Stimulated activated CD4-positive, alpha-beta T cell treated with anti-CD3 and anti-CD28 coated beads, Interleukin-4, amount 100 ng/mL, for 4 hours (primary cell): Measurements from ENCODE around the gene PLCB1.
"Not testable (repeated sequence)": the region's sequence is repeated elsewhere in the genome, so short reads cannot be mapped to it uniquely, and the experiment has no call there.

Experiments used
- DNase-seq, 2 experiments: peaks; one replicate each; pipeline ENCODE4 v3.0.0-alpha.2; 2020

PLCB1 gene

DNA sequence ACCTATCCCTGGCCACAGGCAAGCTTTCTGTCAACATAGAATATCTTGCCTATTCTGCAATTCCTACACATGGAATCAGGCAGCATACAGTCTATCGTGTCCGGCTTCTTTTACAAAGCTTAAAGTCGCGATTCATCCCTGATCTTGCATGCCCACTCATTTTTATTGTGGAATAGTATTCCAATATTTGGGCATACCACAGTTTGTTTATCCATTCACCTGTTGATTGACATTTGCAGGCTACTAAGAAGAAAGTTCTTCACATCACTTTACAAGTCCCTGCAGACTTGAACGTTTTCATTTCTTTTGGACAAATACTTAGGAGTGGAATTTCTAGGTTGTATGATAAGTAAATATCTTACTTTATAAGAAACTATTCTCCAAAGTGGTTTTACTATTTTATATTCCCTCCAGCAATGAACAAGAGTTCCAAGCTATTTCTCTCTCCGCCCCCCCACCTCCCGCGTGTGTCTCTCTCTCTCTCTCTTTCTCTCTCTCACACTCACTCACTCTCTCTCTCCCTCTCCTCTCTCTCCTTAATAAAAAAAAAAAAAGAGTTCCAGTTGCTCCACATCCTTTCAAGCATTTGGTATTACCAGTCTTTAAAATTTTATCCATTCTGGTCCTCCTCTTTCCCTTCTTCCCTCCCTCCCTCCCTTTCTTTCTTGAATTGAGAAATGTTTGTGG lies 1.1 kb upstream of the PLCB1 start:
- DNase-seq: no peak

DNA sequence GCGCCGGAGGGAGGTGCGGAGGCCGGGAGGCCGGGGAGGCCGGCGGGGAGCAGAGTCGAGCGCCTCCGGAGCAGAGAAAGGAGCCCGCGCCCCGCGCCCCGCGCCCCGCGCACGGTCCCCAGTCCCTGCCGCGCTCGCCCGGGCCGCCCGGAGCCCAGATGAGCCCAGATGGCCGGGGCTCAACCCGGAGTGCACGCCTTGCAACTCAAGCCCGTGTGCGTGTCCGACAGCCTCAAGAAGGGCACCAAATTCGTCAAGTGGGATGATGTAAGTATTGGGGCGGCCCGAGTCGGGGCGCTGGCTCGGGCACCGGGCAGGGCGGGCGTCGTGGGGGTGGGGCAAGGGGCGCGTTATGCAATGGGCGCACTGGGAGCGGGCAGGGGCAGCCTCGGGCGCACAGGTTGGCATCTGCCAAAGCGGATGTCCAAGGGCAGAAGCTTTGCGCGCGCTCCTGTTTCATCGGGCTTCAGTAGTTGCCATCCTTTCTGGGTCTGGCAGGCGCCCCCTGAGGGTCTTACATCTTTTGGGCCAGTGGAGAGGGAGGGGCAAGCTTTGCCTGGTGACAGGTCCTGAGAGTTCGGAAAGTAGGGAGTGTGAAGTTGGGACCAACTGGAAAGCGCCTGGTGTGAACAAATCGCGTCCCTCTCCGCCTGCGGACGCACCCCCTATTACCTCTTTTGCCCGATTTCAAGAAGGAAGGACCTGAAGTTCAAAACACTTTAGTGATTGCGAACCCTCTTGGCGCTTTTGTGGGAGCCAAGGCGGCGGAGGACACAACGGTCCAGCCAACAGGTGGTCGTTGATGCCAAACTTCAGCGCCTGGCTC lies 631 bp downstream of the PLCB1 start:
- DNase-seq: peak in 1 of 2 experiments; percentile 3

DNA sequence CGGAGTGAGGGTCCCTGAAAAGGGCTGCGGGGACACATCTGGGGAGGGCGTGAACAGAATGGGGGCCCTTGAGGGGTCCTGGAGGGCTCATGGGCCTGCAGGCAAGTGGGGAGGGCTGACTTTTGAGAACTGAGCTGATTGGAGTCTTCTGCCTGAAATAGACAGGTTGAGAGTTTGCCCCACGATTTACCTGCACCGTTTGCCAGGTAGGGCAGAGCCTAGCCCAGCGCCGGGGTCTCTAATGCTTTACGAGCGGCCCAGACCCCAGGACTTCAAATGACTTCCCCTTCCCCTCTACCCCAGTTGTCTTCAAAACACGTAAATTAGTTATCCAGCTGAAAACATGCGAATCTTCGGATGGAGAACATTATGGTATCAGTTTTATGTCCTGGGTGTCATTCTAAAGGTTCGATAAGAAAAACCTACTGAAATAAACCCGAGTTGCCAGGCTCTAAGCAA lies 1.3 kb downstream of the PLCB1 start:
- DNase-seq: no peak

DNA sequence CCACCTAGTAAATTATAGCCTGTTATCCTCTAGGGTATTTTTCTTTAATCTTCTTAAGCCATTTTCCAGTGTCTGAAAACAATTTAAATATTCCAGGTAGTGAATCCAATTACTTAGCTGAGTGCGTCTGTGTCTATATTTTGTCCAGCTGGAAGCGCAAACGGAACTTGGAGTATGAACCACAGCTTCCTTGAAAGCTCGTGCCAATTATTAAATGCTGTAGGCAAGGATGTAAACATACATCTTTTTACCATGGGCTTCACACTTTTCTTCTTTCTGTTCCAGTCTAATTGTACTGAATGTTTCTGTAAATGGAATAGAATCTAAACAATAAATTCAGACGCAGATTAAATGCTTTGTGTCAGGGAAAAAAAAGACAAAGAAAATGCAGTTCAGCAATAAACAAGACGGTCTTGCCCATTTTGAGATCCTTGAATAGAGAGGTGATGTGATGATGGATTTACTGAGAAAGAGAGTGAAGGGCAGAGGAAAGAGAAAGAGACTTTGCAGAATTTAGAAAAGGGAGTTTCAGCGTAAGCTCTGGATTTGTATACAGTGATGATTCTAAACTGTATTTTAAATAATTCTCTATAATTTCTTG lies 1.9 kb downstream of the PLCB1 start:
- no peak for DNase-seq

DNA sequence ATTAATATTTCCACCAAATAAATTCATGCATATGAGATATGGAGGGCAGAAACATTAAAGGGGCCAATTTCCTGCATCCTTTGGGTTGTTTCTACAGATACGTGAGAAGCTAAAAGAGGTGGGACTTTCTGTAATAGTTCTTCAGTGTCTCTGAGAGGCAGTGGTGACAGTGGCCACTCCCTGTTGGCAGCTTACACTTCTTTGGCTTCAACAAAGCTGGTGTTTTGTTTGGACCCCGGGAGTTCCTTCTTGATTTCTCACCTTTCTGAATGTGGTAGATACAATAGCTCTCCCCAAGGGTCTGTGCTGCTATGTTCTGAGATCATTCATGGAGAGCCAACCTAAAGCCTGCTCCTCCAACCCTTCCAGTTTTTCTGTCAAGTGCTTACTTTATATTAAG lies 7.8 kb downstream of the PLCB1 start:
- no peak for DNase-seq

DNA sequence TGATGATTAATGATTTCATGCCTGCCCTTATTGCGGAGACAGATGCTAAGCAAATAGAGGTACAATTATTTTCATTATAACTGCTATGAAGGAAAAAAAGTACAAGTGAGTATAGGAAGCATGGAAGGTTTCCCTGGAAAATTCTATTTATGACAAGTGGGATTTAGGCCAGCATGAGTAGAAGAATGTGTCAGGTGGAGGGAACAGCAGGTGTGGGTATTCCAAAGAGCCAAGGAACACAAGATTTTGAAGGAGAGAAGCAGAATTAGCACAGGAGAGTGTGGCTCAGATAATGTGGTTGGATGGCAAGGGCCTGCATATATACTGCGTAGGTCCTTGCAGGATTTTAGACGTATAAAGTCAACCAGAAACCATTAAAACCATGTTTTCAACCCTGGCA lies 11.4 kb downstream of the PLCB1 start:
- DNase-seq: no peak

DNA sequence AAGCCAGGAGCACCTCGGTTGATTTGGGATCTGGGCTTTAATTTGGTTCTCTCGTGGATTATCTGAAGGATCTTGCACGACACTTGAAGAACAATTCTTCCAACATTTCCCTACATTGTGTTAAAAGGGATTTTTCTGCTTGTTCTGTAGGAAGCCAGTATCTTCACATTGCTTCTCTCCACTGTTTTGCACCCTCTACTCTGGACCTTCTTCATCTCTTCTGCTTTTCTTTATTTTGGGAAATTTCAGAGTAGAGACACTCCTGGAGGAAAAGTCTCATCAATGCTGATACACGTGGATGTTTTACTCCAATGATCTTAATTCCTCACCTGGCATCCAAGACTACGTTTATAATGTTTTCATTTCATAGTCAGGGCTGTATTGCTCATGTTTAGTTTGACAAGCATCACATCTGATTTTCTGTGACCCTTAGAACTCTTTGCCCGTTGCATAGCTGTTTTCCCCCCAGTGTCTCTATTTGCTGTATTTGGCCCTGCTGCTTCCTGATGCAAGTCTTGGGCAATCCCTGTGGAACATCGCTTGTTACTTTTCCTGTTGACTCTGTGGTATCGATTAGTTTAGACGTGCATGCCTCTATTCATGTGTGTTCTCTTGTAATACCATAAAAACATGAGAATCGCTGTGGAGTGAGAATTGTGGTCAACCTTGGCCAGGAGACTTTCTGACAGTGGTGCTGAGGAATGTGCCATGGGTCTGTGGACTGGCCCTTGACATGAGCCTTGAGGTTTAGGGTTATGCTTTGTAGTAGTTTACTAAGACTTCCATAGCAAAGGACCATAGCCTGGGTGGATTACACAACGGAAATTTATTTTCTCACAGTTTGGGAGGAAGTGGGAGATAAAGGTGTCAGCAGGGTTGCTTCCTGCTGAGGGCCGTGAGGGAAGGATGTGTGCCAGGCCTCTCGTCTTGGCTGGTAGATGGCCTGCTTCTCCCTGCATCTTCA lies 12.5 kb downstream of the PLCB1 start:
- DNase-seq: no peak

DNA sequence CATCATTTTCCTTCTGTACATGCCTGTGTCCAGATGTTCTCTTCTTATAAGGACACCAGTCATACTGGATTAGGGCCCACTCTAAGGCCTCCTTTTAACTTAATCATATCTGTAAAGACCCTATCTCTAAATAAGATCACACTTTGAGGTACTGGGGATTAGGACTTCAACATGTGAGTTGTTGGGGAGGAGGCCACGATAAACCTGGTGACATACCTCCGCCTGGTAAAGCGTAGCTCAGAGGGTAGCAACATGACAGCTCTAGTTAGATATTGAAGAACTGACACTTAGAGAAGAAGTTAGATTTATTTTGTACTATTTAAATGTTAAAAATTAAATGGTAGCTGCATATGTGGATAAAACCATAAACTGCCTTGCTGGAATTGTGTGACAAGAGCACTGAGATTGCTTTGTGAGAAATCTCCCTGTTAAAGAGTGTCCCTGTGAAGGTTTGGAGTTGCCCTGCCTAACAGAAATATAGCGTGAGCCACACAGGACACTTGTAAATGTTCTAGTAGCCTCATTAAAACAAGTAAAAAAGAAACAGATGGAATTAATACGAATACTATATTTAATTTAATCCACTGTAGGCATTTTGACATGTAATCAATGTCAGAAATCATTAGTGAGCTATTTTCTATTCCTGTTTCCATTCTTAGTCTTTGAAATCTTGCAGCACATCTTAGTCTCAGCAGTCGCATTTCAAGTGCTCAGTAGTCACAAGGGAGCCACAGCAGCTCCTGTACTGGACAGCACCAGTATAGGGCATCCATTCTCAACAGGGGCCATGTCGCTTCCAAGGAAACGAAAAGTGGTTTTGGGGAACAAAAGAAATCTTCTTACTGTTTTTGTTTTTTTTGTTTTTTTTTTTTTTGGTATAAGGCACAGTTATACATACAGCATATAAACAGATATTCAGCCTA lies 13.4 kb downstream of the PLCB1 start:
- DNase-seq: no peak

DNA sequence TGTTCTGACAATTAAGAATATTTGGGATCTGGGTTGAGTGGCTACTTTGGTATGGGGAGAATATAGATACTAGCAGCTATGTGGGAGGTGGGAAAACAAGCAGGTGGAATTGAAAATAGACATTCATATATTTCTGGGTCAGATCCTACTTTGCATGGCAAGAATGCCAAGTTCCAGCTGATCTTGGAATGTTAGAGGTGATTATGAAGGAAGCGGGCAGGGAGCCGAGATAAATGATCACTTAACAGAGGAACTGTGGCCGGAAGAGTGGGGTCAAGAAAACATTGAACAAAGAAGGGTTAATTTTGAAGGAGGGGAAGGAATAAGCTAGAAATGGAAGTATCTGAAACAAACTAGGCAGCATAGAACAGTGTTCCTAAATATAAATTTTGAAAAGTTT lies 15.4 kb downstream of the PLCB1 start:
- DNase-seq: no peak

DNA sequence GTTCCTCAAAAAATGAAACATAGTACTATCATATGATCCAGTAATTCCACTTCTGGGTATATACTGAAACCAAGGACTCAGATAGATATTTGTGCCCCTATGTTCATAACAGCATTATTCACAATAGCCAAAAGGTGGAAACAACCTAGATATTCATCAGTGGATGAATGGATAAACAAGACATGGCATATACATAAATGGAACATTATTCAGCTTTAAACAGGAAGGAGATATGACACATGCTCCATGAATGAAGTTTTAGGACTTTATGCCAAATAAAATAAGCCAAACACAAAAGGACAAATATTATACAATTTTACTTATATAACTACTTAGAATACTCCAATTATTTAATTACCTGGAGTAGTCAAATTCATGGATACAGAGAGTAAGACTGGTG lies 16.4 kb downstream of the PLCB1 start:
- DNase-seq: no peak

DNA sequence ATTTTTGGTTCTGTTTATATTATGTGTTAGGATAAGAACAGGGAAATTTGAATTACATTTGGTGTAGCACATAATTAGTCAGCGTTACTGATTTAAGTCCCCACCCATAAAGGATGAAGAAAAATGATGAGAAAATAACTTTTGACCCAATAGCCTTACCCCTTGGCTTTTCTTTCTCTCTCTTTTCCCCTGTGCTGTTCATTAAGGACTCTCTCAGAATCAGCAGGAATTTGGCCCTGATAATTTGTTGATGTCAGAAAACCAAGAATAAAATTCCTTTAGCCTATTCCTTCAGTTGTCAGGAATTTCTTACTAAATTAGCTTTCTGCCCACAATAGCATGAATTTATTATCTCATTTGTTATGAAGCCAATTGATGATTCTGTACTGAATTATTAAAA lies 18.5 kb downstream of the PLCB1 start:
- no peak for DNase-seq

DNA sequence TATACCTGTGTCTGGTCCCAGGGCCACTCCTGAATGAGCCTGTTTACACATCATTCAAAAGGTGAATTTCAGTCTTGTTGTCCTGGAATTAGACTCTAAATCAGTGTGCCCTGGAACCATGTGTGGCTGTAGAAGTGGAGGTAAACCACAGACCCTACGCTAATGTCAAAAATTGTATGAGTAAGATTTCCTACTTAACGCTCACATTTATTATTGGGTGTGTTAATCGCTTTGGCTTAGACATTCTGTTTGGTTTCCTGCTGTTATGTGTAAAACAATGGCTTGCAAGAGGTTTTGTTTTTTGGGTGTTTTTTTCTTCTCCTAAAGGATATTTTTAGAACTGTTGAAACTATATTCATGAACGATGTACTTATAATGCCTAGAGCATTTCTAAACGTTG lies 19.3 kb downstream of the PLCB1 start:
- DNase-seq: no peak

DNA sequence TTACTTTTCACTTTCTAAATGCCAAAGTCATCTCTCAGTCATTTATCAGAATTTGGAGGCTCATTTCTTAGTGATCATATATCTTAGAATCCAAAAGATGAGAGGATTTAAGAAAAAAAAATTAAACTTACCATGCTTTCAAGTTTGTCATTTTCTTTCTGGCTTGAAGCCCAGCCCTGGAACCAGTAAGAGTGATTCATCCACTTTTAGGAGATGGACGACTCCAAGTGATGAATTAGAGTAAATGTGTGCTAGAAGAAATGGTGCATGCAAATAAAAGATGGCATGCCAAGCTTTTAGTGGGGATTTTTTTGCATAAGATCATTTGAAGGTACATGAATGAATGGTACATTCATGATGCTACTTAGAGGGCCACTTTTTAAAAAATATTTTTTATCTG lies 20.1 kb downstream of the PLCB1 start:
- no peak for DNase-seq

DNA sequence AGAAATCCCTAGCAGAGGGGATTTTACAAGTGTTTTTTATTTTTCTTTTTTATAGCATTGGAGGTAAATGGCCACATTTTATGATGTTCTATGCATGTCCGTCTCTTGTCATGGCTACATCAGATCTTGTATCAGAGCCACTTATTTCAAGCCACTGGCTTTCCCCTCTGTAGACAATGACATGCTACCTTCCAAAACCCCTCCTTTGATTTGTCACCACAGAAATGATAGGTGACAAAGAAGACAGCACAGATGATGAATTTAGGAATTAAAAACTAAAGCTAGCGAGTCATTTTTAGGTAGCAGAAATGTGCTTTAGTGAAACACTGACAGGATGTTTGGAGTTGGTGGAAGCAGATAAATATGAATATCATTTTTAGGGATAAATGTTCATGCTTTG lies 20.8 kb downstream of the PLCB1 start:
- no peak for DNase-seq

DNA sequence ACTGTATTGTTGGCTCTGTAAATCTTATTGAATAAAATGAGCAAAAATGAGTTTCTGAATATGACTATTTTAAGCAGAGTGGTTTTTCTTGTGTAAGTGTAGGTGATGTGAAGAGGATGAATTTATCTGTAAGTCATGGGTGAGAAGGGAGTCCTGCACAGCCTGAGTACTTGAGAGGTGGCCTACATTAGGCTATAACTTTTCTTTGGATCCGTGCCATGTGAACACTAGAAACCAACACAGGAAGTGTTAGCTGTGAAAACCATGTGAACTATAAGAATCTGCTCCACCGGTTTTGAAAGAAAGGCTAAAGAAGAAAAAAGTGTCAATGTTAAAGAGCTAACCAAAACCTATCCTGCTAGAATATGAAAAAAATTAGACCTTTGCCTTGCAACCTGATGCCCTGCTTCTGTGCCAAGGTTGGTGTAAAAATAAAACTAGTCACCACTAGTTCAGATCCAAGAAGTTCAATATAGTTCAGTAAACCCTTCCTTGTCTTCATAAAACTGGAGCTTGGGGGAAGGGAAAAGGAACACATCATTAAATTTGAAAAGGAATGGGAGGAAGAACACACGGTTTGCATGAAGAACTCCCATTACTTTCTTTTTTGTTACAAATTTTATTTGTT lies 21.3 kb downstream of the PLCB1 start:
- no peak for DNase-seq

DNA sequence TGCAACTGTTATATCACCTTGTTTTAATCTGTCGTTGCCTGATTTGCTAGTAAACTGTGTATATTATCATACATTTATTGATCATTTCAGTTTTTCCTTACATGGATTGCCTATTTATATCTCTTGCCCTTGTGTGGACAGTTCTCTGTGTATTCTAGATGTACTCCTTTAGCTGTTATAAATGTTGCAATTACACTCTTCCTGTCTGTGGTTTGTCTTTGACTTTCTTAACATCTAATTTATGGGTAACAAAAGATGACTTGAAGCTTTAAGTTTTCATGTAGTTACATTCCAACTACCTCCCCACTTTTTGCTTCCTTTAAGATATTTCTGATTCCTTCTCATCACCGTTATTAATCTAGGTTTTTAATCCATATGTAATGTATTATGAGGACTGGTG lies 22.6 kb downstream of the PLCB1 start:
- no peak for DNase-seq

DNA sequence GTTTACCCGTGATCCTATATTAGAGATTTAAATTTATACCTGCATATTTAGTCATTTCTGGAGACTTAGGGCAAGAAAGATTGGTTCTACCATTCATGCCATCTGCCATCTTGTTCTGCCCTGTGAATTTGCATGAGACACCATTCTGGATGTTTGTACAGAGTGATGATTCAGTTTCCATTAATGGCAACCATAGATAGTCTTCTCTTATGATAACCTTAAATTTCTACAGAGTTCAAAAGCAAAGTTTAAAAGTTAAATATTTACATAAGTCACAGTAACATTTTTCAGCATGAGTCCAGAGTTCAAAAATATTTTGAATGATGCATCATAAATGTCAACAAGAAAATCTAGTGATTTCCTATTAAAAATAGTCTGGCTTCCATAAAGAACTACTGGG lies 23.2 kb downstream of the PLCB1 start:
- DNase-seq: no peak

DNA sequence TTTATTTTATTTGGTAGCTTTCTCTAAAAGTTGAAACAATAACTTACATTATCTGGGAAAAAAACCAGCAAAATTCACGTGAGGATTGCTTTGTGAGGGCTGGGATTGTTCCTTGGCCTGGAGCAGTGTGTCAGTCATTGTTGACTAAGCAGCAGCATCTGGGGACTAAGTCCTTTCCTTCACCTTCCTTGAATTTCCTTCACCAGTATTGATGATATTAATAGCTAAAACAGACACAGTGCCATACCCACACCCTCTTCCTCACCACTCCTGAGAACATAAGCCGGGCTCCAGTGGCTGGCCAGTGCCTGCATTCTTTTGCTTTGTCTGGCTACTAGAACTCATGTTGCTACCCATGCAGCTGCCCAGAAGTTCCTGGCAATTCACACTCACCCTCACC lies 23.7 kb downstream of the PLCB1 start:
- DNase-seq: no peak

DNA sequence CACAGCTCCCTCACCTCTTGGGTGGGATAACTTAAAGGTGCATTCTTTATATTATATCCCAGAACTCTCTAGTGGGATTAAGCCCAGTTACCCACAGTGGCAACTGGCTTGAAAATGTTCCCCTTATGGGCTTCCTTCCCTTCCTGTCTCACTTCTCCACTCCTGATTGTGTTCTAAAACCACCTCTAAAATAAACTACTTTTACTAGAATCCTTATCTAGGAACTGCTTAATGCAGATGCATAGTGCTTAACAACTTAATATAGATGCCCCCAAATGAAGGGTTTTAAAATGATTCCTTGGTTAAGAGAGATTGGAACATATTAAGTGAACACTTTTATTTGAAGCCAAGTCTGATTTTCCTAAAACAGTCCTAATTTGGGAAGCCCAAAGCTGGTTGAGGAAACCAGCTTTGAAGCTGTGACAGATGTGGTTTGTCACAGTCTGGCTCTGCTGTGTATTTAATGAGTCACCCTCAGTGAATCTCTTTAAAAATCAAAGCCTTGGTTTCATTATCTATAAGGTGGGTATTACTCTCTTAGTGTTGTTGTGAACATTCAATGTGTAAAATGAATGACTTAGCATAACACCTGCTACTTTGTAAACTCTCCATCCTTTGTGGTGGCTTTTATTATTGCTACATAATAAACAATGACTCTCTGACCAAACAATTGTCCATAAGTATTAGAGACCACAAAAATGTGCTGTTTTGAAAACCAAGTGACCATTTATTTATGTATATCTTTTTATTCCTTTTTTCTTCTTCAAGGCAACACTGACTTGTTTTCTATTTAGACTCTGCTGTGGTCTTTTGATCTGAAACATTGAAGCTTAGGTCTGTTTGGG lies 24.4 kb downstream of the PLCB1 start:
- no peak for DNase-seq

DNA sequence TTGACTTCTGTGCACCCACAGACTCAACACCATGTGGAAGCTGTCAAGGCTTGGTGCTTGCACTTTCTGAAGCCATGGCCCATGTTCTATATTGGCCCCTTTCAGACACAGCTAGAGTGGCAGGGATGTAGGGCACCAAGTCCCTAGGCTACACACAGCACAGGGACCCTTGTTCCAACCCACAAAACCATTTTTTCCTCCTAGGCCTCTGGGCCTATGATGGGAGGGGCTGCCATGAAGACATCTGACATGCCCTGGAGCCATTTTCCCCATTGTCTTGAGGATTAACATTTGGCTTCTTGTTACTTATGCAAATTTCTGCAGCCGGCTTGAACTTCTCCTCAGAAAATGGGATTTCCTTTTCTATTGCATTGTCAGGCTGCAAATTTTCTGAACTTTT lies 27.2 kb downstream of the PLCB1 start:
- DNase-seq: not testable (repeated sequence)
